Activated CD4-positive, alpha-beta T cell treated with anti-CD3 and anti-CD28 coated beads, Interleukin-2, amount 10 ng/mL, durations not matched to agents 7 days and 5 days (primary cell): ENCODE measurements around the gene CGRRF1. TPM values are rescaled to one million over a fixed set of nuclear protein-coding genes. Genes with fewer than 3 reads are reported as not detected.

Experiments used
- CTCF ChIA-PET: fragments of 350-600 bp; sonication (Branson Sonifier 250); formaldehyde crosslinking; loops from one replicate; lab custom pipeline; 2021; ENCODE audit warnings: antibody characterized with exemption; lab: Charles Lee
- POLR2A ChIA-PET: fragments of 350-600 bp; sonication (Branson Sonifier 250); formaldehyde crosslinking; loops from one replicate; lab custom pipeline; 2021; ENCODE audit warnings: antibody characterized with exemption; lab: Charles Lee
- DNase-seq: peaks from one replicate; pipeline ENCODE4 v3.0.0-alpha.2; 2020
- H3K27ac Mint-ChIP-seq: one replicate; pipeline ENCODE4 v1.8.0; 2021; ENCODE audit warnings: mild to moderate bottlenecking, moderate library complexity, mixed read lengths
- H3K27me3 Mint-ChIP-seq: one replicate; pipeline ENCODE4 v1.8.0; 2021; ENCODE audit warnings: mixed read lengths
- H3K36me3 Mint-ChIP-seq: one replicate; pipeline ENCODE4 v1.8.0; 2021; ENCODE audit warnings: low read depth, mixed read lengths
- H3K4me1 Mint-ChIP-seq: one replicate; pipeline ENCODE4 v1.8.0; 2021; ENCODE audit warnings: mixed read lengths
- H3K4me3 Mint-ChIP-seq: one replicate; pipeline ENCODE4 v1.8.0; 2021; ENCODE audit warnings: mild to moderate bottlenecking, moderate library complexity, mixed read lengths
- H3K9me3 Mint-ChIP-seq: one replicate; pipeline ENCODE4 v1.8.0; 2021; ENCODE audit warnings: mixed read lengths
- total RNA-seq, 2 experiments: library from RNA; stranded (reverse); gene quantifications; one replicate each; pipeline ENCODE4 v1.2.3, GENCODE V29; 2021

CGRRF1 gene
- total RNA-seq, 2 experiments from 2014 or later: 9.6 to 9.7 TPM

DNA sequence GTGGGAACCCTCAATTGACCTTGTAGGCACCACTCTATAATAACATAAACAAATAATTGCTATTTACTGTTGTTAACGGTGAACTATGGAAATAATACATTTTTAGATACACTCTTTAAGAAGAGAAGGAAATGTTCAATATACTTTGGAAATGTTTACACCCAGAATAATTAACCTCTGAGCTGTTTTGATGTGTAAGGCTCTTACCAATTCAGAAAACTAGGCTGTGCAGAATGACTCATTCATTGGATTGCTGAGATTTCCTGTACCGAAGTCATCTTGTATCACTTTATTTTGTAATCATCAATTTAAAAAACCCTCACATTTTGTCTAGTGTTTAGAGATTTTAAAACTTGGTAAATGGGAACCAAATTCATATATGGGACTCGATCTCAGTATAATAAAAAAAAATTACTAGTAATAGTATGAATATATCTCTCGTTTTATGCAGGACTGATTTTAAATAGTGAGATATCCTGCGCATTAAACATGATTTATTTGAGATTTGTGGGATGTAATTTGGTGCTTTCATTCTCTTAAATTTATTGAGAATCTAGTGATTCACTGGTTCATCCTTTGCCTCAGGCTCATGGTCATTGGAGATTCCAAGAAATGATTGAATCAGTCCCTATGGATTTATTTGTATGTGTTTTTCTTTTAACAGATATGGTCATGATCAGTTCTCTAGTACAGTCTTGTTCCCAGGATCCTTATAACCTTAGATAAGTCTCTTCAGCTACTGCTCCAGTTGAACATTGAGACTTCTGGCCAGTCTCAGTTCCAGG, 61.1 kb downstream of the CGRRF1 start:
- Mint-ChIP-seq H3K4me1 (peaks cover 7% of the 10 kb centered on the region), H3K9me3 (peaks cover 21% of the 10 kb centered on the region), H3K4me3 (no peak overlapping the region), H3K27me3 (peaks cover 30% of the 10 kb centered on the region), H3K36me3 (peaks cover 17% of the 10 kb centered on the region), H3K27ac (no peak overlapping the region)
- CTCF ChIA-PET: interaction anchor here (1.5 kb wide), 1 partner anchor 202 kb away, joined by 3 read pairs; no protein-coding TSS in a partner anchor
- POLR2A ChIA-PET: no interaction called here
- DNase-seq: no peak

GRCh38 chr14:54572316-54572715, 62.6 kb downstream of the CGRRF1 start:
- peaks cover 17% of the 10 kb centered on the region for H3K36me3 Mint-ChIP-seq
- CTCF ChIA-PET: no interaction called here
- H3K4me1 Mint-ChIP-seq: peaks cover 5% of the 10 kb centered on the region
- DNase-seq: peak; percentile 44
- H3K27ac Mint-ChIP-seq: no peak overlapping the region
- H3K4me3 Mint-ChIP-seq: no peak overlapping the region
- POLR2A ChIA-PET: no interaction called here
- H3K9me3 Mint-ChIP-seq: peaks cover 21% of the 10 kb centered on the region
- H3K27me3 Mint-ChIP-seq: peaks cover 29% of the 10 kb centered on the region

DNA sequence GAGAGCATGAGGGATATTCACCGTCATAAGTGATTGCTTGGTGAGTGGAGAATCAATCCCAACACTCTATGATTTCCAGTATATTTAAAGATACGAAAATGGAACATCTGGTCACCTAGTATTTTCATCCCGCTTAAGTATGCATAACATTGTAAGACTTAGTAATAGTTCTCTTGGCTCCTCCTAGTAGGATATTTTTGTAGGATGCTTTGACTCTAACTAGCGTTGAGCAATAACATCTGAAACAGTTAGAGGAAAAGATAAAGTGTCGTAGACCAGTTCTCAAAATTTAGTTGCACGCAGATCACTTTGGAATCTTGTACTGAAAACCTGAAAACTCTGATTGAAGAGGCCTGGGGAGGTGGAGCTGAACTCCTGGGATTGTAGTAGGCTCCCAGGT, 64.8 kb downstream of the CGRRF1 start:
- H3K27me3 Mint-ChIP-seq: peaks cover 18% of the 10 kb centered on the region
- POLR2A ChIA-PET: no interaction called here
- no peak overlapping the region for H3K4me3 Mint-ChIP-seq
- CTCF ChIA-PET: interaction anchor here (1.3 kb wide), 1 partner anchor 200 kb away, joined by 4 read pairs; no protein-coding TSS in a partner anchor
- no peak for DNase-seq
- H3K27ac Mint-ChIP-seq: no peak overlapping the region
- H3K9me3 Mint-ChIP-seq: peaks cover 21% of the 10 kb centered on the region
- H3K4me1 Mint-ChIP-seq: no peaks in the 10 kb centered on the region
- peaks cover 17% of the 10 kb centered on the region for H3K36me3 Mint-ChIP-seq

DNA sequence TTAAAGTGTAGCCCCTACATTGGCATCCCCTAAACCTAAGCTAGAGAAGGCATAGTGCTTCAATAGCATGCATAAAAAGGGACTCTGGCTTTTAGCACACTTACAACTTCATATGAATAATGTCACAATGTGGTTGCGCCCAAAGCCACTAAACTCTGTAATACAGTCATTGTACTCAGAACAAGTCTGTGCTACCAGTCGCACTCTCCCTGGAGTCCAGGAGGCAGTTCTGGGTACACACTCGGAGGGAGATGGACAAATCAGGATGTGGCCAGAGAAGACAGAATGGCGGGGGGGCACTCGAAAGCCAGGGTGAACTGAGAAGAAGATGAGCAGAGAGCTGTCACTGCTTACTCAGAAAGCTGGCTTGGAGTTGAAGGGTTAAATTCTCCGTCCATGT, 67.8 kb downstream of the CGRRF1 start:
- H3K27ac Mint-ChIP-seq: no peak overlapping the region
- DNase-seq: no peak
- H3K27me3 Mint-ChIP-seq: peaks cover 5% of the 10 kb centered on the region
- H3K4me3 Mint-ChIP-seq: no peak overlapping the region
- peaks cover 10% of the 10 kb centered on the region for H3K36me3 Mint-ChIP-seq
- CTCF ChIA-PET: interaction anchor here (1.0 to 1.1 kb wide), 2 partner anchors 114 to 197 kb away, joined by 3 to 4 read pairs; no protein-coding TSS in a partner anchor
- H3K4me1 Mint-ChIP-seq: no peaks in the 10 kb centered on the region
- POLR2A ChIA-PET: no interaction called here
- H3K9me3 Mint-ChIP-seq: peaks cover 14% of the 10 kb centered on the region

DNA sequence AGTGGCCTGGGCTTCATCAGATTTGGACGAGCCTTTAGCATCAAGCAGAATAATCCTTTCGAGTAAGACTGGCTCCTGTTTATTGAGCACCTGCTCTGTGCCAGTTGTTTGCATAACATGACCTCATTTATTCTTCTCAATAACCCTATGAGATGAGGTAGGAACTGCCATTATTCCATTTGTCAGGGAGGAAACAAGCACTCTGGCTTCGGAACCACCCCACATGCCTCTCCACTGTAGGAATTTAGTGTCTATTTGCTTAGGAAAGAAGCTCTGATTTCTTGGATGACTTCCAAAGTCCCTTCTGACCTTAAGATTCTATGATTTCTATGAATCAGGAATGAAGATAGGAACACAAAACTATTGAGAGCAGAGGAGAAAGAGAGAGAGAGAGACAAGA, 68.3 kb downstream of the CGRRF1 start:
- Mint-ChIP-seq H3K36me3 (peaks cover 7% of the 10 kb centered on the region), H3K9me3 (peaks cover 11% of the 10 kb centered on the region), H3K4me3 (no peak overlapping the region), H3K27ac (no peak overlapping the region), H3K27me3 (peaks cover 5% of the 10 kb centered on the region), H3K4me1 (no peaks in the 10 kb centered on the region)
- POLR2A ChIA-PET: no interaction called here
- CTCF ChIA-PET: interaction anchor here (1.0 to 1.1 kb wide), 2 partner anchors 113 to 197 kb away, joined by 3 to 4 read pairs; no protein-coding TSS in a partner anchor
- DNase-seq: no peak

DNA sequence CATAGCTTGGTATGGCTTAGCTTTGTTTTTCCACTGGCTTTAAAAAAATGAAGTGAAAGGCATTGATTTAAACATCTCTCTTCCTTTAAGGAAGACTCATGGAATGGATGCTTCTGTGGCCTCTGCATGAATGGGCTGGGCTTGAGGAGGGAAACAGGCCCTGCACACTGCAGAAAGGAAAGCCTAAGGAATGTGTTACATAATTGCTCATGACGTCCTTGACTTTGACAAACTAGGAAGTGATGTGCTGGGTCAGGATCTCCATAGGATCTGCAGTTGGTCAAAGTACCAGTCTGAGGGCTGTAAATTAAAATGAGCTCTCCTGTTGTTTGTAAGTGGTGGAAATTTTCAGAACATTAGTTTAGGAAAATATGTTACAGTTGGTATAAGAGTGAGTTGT, 69.9 kb downstream of the CGRRF1 start:
- Mint-ChIP-seq H3K36me3 (no peaks in the 10 kb centered on the region), H3K4me3 (no peak overlapping the region), H3K9me3 (no peaks in the 10 kb centered on the region), H3K27me3 (peaks cover 9% of the 10 kb centered on the region), H3K27ac (no peak overlapping the region), H3K4me1 (no peaks in the 10 kb centered on the region)
- POLR2A ChIA-PET: no interaction called here
- CTCF ChIA-PET: interaction anchor here (0.6 to 2.5 kb wide), 4 partner anchors 14 to 385 kb away, joined by 3 to 9 read pairs (median 4); no protein-coding TSS in a partner anchor
- no peak for DNase-seq

DNA sequence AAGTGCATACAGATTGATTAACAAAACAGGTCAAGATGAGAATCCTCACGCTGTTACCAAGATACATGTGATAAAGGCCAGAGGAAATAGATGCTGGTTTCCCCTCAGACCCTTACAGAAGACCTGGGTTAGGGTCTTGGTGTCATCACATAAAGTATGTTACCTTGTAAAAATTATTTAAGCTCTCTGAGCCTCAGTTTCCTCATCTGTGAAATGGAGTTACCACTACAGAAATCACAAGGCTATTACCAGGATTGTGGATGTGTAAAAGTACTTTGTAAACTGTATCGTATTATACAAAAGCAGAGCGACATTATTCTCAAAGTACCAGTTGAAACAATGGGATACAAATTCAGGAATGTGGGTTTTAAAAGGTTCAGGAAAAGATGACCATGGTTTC, 71.2 kb downstream of the CGRRF1 start:
- ChIA-PET CTCF (interaction anchor here (2.5 kb wide), 1 partner anchor 193 kb away, joined by 9 read pairs; no protein-coding TSS in a partner anchor), POLR2A (no interaction called here)
- no peak for DNase-seq
- Mint-ChIP-seq H3K27ac (no peak overlapping the region), H3K9me3 (no peaks in the 10 kb centered on the region), H3K27me3 (peaks cover 9% of the 10 kb centered on the region), H3K4me1 (no peaks in the 10 kb centered on the region), H3K36me3 (no peaks in the 10 kb centered on the region), H3K4me3 (no peak overlapping the region)

DNA sequence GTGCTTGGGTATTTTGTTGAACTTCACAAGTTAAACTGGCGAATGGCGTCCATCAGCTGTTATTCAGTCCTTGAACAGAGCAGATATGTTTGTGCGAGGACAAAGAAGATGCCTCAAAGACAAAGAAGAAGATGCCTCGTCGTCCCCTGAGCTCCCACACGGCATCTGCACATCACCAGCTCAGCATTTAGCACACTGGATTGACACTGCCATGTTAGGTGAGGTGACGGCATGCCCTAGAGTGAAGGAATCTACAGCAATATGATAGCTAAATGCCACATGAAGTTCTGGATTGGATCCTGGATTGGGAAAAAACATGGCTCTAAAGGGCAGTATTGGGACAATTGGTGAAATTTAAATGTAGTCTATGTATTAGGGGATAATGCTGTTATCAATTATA, 72.6 kb downstream of the CGRRF1 start:
- Mint-ChIP-seq H3K4me1 (no peaks in the 10 kb centered on the region), H3K4me3 (no peak overlapping the region), H3K27ac (no peak overlapping the region), H3K27me3 (peaks cover 12% of the 10 kb centered on the region), H3K36me3 (no peaks in the 10 kb centered on the region), H3K9me3 (no peaks in the 10 kb centered on the region)
- ChIA-PET POLR2A (interaction anchor here (0.6 kb wide), 1 partner anchor 114 kb away, joined by 4 read pairs; no protein-coding TSS in a partner anchor), CTCF (interaction anchor here (1.4 to 1.5 kb wide), 2 partner anchors 15 to 191 kb away, joined by 4 to 5 read pairs; no protein-coding TSS in a partner anchor)
- DNase-seq: no peak

GRCh38 chr14:54584097-54584496, 74.4 kb downstream of the CGRRF1 start:
- Mint-ChIP-seq H3K4me1 (no peaks in the 10 kb centered on the region), H3K36me3 (no peaks in the 10 kb centered on the region), H3K4me3 (no peak overlapping the region), H3K27ac (no peak overlapping the region), H3K27me3 (peaks cover 17% of the 10 kb centered on the region), H3K9me3 (no peaks in the 10 kb centered on the region)
- no peak for DNase-seq
- POLR2A ChIA-PET: no interaction called here
- CTCF ChIA-PET: no interaction called here

GRCh38 chr14:54585214-54585613, 75.5 kb downstream of the CGRRF1 start:
- ChIA-PET POLR2A (no interaction called here), CTCF (no interaction called here)
- Mint-ChIP-seq H3K9me3 (no peaks in the 10 kb centered on the region), H3K27me3 (peaks cover 28% of the 10 kb centered on the region), H3K4me3 (no peak overlapping the region), H3K36me3 (no peaks in the 10 kb centered on the region), H3K4me1 (no peaks in the 10 kb centered on the region), H3K27ac (no peak overlapping the region)
- no peak for DNase-seq

Other genes with a start within 250 kb of the CGRRF1 start
- 100 to 1,000 TPM in 1 of 2 experiments, 10 to 100 TPM in 1; 87.8 to 116 TPM for gene CDKN3, start 112.9 kb upstream of the CGRRF1 start, total RNA-seq
- gene CNIH1, start 68.5 kb upstream of the CGRRF1 start, total RNA-seq: 10 to 100 TPM; 71.5 to 94.5 TPM
- 10 to 100 TPM; 35.8 to 37.2 TPM for gene GMFB, start 20.9 kb upstream of the CGRRF1 start, total RNA-seq
- under 1 TPM; 0.54 to 0.62 TPM for gene SAMD4A, start 57.2 kb downstream of the CGRRF1 start, total RNA-seq